G401.6 (cell line): Measurements from ENCODE around the gene BCL11A.

Experiments used
- FAIRE-seq: peaks from 2 replicates; lab custom pipeline; 2012; peaks lifted over from hg19 to GRCh38; lab: Jason Lieb, UNC

Gene BCL11A

DNA sequence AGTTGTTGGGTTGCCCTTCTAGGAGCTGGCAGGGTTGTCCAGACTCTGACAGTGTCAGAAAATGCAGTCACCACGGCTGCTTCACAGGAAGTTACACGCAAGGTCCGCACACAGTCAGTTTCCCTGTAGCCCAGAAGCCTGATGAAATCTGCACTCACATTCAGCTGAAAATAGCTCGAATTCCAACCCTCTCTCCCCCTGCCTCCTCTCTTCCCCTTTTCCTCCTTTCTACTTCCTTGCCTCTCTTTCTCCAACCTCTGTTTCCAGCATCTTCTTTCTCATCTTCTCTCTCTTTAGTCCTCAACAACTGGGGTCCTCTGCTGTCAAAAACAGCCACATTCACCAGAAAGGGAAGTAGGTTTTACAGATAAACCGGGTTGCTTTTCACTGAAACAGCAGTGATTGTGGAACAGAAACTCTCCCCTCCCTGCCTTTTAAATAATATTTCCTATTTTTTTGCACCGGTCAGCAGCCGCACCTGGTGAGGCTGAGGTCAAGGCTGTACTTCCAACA, 69.3 kb downstream of the BCL11A start:
- FAIRE-seq, result no peak

DNA sequence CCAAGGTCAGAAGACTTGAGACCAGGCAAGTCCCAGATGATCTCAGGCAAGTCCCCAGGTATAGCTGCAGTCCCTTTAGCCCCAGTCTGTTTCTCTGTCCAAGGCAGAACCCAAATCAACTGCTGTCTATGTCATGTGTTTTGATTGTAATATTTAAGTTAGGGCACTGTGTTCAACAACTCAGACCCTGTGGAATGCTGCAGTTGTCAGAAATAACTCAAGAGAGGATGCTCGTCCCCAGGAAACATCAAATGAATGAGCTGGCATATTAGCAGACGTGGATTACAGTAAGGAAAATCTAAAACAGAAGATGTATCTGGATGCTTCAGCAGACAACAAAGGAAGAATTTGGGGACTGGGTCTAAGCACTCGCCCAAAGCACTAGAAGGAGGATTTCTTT, 70.1 kb downstream of the BCL11A start:
- no peak for FAIRE-seq

GRCh38 chr2:60482222-60482621, 71.2 kb downstream of the BCL11A start:
- no peak for FAIRE-seq

DNA sequence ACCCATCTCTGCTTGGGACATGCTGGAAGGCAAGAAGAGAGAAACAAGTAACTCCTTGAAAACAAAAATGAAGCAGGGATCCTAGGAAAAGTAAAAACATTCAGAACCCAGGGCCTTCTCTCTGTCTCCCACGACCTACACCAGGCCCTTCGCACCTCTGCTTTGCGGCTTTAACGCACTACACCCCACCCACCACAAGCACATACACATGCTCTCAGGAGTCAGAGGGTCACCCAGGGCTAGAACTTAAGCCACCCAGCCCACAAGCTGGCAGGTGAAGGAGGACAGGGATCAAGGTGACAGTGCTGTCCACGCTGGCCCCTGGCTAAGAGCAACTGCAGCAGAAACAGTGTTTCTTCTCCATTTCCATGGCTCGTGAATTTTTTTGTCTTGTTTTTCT, 72.2 kb downstream of the BCL11A start:
- FAIRE-seq, result no peak

GRCh38 chr2:60480089-60480773, 73.2 kb downstream of the BCL11A start:
- FAIRE-seq, result no peak

DNA sequence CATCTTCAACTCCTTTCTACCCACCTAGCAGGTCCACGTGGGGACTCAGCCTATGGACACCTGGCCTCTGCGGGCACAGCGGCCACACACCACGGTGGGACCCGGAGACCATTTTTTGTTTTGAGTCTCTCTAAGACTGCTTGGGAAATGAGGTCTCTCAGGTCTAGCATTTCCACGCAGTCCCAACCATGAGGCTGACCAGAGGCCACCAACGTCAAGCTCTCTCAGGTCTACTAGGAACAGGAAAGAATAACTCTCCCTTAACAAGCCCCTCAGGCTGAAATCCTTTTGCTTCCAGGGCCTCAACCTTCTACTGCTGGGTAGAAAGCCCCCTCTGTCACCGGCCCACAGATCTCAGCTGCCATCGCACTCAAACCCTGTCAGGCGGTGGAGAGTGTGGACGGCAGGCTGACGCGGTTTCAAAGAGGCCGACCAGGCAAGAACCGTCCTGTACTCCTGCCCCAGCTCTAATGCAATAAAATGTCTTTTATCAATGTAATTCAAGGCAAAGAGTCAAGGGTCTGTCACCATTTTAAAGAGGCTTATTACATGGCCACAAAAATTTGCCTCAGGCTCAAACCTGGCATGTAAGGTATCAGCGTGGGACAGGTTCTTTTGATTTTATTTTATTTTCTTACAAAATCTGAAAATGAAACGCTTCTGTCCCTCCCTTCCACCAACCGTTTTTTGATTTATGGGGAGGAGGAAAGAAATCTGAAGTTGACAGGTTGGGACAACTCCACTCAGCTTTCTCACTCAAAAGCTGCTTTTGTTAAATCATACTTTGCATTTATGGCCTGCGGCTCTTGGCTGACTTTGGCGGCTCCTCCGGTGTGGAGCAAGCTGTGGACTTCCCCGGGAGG, 74.0 kb downstream of the BCL11A start:
- FAIRE-seq, result no peak

- no peak for FAIRE-seq
Measured at GRCh38 chr2:60478660-60479059, 74.8 kb downstream of the BCL11A start.

- no peak for FAIRE-seq
Measured at GRCh38 chr2:60476206-60476954, 77.1 kb downstream of the BCL11A start.

DNA sequence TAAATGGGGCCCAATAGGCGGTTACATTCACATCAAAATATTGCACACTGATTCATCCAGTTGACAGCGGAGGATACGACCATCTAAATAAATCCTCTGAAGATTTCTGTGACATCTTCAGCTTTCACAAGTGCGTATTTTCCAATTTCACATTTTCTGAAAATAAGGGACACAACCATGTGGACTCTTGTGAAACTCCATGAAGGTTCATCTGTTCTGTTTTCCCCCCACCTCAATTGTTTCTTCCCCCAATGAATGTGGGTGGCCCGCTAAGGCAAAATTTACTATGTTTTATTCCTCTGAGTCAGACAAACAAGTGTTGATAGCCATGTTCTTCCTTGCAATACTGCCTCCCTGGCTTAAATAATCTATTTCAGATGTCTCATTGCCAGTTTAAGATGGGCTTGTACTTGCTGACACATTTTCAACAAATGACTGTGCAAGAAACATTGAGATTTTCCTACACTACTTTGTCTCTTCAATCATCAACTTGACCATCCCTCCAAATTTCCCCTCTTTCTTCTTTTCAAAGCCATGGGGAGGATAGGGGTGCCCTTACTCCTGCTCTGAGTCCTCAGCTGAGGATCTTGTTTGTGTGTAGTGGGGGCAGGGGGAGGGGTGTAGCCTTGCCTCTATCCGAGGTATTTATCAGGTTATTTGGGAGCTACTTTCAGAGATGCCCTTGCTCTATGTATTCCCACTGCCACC, 78.2 kb downstream of the BCL11A start:
- FAIRE-seq, result no peak

DNA sequence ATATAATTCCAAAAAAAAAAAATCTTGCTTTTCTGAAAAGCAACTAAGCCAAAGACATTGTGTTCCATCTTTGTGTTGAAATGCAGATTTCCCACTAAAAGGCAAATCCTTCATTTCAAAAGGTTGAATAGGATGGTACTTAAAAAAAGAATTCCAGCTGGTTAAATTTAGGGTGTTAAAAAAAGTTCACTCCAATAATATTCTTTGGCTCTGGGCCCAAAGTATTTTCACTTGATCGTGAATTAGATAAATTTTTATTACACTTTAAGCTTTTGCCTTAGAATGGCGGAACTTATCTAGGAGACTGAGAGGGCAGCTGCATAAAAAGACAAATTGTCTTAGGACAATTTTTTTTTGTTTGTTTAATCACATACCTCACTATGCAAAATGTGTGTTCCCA, 79.2 kb downstream of the BCL11A start:
- no peak for FAIRE-seq

- FAIRE-seq, result no peak
Measured at GRCh38 chr2:60473546-60473945, 79.9 kb downstream of the BCL11A start.

DNA sequence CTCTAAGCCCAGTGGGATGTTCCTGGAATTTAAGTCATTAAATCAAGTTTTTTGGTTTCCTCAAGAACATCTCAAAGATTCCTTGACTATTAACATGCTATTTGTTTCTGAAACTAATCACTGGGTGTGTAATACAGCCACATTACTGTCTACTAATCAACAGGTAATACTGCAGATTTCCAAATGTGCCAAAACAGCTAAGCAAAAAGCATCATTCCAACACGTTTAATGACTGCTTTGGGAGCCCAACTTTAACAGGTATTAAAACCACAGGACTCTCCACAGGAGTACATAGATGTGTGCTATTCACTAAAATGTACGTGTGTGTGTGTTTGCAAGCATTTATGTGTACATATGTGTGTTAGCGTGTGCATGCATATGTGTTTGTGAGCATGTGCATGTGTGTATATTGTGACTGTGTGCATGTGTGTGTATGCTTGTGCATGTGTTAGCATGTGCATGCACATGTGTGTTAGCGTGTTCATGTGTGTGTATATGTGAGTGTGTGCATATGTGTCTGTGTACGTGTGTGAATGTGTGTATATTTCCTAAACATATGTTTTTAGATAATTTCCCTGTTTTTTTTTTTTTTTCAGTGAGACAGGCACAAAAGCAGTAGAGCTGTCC, 80.7 kb downstream of the BCL11A start:
- FAIRE-seq, result no peak

GRCh38 chr2:60472041-60472440, 81.4 kb downstream of the BCL11A start:
- FAIRE-seq, result no peak

- no peak for FAIRE-seq
Measured at GRCh38 chr2:60470340-60470739, 83.1 kb downstream of the BCL11A start.

DNA sequence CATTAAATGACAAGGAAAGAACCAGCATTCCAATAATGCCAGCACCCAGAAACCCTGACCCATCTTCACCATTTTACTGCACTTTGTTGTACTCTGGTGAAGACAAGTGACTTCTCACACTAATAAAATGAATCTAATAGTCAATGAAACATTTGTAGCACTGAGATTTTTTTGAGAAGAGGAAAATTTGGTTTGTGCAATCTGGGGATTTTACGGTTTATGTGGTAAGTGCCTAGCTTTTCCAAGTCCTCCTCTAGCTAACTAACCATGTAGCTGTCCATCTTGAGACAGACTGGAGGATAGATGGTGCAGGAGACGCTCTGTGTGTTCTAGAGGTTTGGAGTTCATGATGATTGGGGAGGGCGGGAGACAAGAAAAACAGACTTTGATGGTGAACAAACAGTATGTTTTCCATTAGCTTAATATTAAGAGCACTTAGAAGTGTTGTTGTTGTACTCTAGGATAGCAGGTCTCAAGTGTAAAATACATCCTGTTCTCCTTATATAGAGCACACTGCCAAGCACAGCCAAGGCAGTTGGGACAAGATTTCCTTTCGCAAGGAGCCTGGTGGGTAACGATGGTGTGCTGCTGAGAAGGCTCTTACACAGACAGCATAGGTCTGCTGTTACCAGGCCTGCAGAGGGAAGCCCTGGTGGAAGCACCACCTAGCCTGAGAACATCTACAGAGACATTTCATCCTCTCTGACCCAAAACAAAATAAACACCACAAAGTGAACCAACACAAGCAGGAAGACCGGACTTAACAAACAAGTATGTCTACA, 83.7 kb downstream of the BCL11A start:
- no peak for FAIRE-seq

DNA sequence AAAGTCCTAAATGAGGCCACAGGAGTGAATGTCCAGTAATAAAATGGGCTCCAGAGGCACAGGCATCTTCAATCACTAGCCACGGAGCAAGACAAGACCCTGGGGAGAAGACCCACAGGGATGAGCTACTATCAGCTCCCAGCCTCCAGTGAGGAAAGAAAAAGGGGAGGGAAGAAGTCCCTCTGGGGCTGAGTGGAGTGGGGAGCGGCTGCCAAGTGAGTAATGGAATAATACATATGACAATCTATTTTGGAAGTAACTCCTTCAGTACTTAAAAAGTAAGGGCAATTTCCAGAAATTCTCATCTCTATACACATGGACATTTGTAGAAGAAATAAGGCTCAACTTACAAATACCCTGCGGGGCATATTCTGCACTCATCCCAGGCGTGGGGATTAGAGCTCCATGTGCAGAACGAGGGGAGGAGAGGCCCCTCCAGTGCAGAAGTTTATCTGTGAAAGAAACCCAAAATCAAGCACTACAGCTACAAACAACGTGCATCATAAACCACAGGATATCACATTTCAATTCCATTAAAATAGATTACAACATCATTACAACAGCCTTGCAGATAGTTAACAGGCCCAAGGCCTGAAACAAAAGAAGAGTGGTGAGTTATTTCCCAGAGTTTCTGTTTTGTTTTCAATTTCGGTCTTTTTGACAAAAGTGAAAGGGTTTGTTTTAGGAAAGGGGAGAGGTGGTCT, 84.9 kb downstream of the BCL11A start:
- FAIRE-seq, result no peak

DNA sequence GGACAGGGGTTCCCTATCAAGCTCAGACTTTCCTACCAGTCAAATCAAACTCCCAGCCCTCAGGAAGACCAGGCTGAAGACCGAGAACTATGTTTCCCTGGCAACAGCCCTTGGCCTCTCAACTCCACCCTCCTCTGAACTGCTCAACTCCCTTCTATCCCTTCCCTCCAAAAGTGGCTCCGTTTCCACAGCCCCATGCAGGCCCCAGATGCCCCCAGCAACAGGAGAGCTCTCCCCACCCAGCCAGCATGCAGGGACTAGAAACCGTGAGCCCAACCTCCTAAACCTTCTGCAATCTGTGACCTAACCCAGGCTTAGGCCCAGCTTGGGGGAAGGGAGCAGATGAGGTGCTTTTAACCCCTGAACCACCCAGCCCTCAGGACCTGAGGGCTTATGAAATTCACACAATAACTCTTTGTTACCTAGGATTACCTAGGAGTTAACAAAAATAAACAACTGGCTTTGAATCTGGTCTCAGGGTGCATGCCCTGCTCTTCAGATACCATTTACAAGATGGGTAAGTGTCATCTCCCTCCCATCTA, 87.2 kb downstream of the BCL11A start:
- no peak for FAIRE-seq

DNA sequence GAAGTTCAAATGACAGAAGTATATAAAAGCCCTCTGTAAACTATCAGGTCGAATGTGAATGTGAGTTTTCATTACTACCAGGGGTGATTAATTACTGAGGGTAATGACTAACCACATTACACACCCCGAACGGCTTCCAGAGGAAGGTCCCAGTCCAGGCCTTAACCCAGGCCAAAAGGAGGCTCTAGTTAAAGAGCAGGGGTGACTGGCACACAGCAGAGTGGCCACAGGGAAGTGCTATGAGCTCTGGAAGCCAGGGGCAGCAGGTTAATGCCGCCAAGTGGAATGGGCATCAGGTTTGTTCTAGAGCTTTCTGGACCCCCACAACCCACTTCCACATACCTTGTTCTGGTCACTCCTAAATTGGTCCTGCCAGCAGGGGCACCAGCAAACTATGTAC, 87.7 kb downstream of the BCL11A start:
- no peak for FAIRE-seq

GRCh38 chr2:60463249-60463648, 90.2 kb downstream of the BCL11A start:
- no peak for FAIRE-seq
